Heart left ventricle (tissue), 16 donors: ENCODE results near the gene TIAM2. TPM values are rescaled to one million over a fixed set of nuclear protein-coding genes. Genes with fewer than 3 reads are reported as not detected.

Experiments
- ATAC-seq, 4 donors: fragments of 200-7000 bp; cut with Tn5 transposase; one replicate each; pipeline ENCODE4 v1.9.1; 2020 to 2022; ENCODE audit warnings: moderate library complexity in 4 of 4, mild to moderate bottlenecking in 3 of 4, moderate number of reproducible peaks in 1 of 4
- DNase-seq, 5 donors: peaks; one replicate each; pipeline ENCODE4 v3.0.0-alpha.2; 2020
- H3K27ac ChIP-seq, 12 donors: fragments of 200-600 bp; sonication (generic) in 4 of 12; one replicate each; pipeline versions ENCODE4 v1.5.0 to v1.8.0; 2016 to 2022; ENCODE audit warnings: mild to moderate bottlenecking in 2 of 12
- H3K27me3 ChIP-seq, 9 donors: fragments of 200-600 bp; sonication (generic) in 2 of 9; one replicate each; pipeline versions ENCODE4 v1.5.1 to v1.8.0; 2016 to 2022; ENCODE audit warnings: mild to moderate bottlenecking in 3 of 9
- H3K36me3 ChIP-seq, 9 donors: fragments of 200-600 bp; sonication (generic) in 2 of 9; one replicate each; pipeline versions ENCODE4 v1.5.0 to v1.8.0; 2018 to 2022; ENCODE audit warnings: mild to moderate bottlenecking in 2 of 9
- H3K4me1 ChIP-seq, 12 donors: fragments of 200-600 bp; sonication (generic) in 4 of 12; one replicate each; pipeline versions ENCODE4 v1.5.0 to v1.8.0; 2016 to 2022; ENCODE audit warnings: mild to moderate bottlenecking in 3 of 12
- H3K4me3 ChIP-seq, 12 donors: fragments of 200-600 bp; sonication (generic) in 4 of 12; one replicate each; pipeline versions ENCODE4 v1.5.0 to v1.8.0; 2017 to 2022; ENCODE audit warnings: mild to moderate bottlenecking in 9 of 12, moderate library complexity in 4 of 12
- H3K9me3 ChIP-seq, 12 donors: fragments of 200-600 bp; sonication (generic) in 4 of 12; one replicate each; pipeline versions ENCODE4 v1.5.0 to v1.8.0; 2016 to 2022; ENCODE audit warnings: mild to moderate bottlenecking in 1 of 12
- CTCF ChIP-seq, 12 donors: fragments of 200-600 bp; sonication (generic) in 4 of 12; IDR thresholded peaks; one replicate each; pipeline versions ENCODE4 v1.5.0 to v1.8.0; 2018 to 2022; ENCODE audit warnings: antibody characterized with exemption in 12 of 12, mild to moderate bottlenecking in 5 of 12
- POLR2A ChIP-seq, 2 donors: fragments of 450-650 bp; IDR thresholded peaks; one replicate each; pipeline ENCODE4 v1.6.1; 2017; ENCODE audit warnings: antibody characterized with exemption in 2 of 2, mild to moderate bottlenecking in 2 of 2, moderate library complexity in 2 of 2
- WGBS, 4 donors: extraction: QIAGEN DNeasy Blood & Tissue Kit in 2 of 4; methylation state at CpG; one replicate each; pipeline versions ENCODE4 v1.1.5 to v1.1.7; 2013 to 2018; 5-methylcytosine and 5-hydroxymethylcytosine counted together
- intact Hi-C, 10 donors: fragments of 100-400 bp; cut with DNase I; formaldehyde crosslinking; loops; one replicate each; pipeline versions ENCODE4 v1.11.1 to v1.14.2; 2022
- polyA plus RNA-seq, 2 donors: library from polyadenylated mRNA; stranded (reverse); fragments of 200-250 nt; gene quantifications; one replicate each; pipeline ENCODE4 v1.2.3, GENCODE V29; 2013
- total RNA-seq, 9 donors: library from RNA; depleted of rRNA in 2 of 9; stranded (reverse); fragments of >200 nt in 2 of 9; fragmentation: NEBNext Ultra II Directional in 3 of 9; extraction: Animal tissue kit (Norgen Biotek cat#: 25700) in 3 of 9; gene quantifications; one replicate each; pipeline versions ENCODE4 v1.1.0 to v1.2.4, GENCODE V29; 2016 to 2023
- donor health status: ischemic (EF 13 %, LVEDD 7.1; RV severe dilation, severe dysfunction).
- donor health status: healthy with polysubstance abuse.
- donor health status: DM: no; HTN: yes; CAD: no.
- donor health status: DM: no; HTN: no; CAD: no.
- donor health status: ischemic (EF 25% LVEDD 6.9; RV normal size, moderate dysfunction).
- donor health status: ischemic (EF 25% LVEDD 5.7; RV mildly dilated, moderate dysfunction).
- donor health status: healthy.
- donor health status: DM: yes; HTN: yes; CAD: no.
- donor health status: ischemic (EF 35%, LVEDD 5.7; RV mildly dilated, moderate dysfunction).
- donor health status: nonischemic (EF 11% LVEDD 7.7; RV severe dilation, severe dysfunction).
- donor health status: DM: yes; HTN: yes; CAD: no.
- donor health status: PGD.
- donor health status: ischemic (EF 29% LVEDD 5.4; RV normal size, mild dysfunction).
- donor health status: nonischemic (EF 23%, LVEDD 6.1; RV moderate dilation, normal function).

Gene TIAM2
- total and polyA plus RNA-seq, 11 donors, result 4.6 to 16.5 (median 12.6) TPM

GRCh38 chr6:155001934-155002333 is 6.8 kb downstream of the TIAM2 start:
- 76 to 94% (median 82%) methylated on average over 4 of the region's 4 CpGs for WGBS, 4 donors
- TF ChIP-seq POLR2A (IDR thresholded peaks at IDR 0.05), result no peak
- TF ChIP-seq CTCF (IDR thresholded peaks at IDR 0.05), result no peak
- Histone ChIP-seq H3K36me3 (no peaks in the 10 kb centered on the region), H3K4me3 (no peak overlapping the region), H3K9me3 (no peaks in the 10 kb centered on the region), H3K27ac (no peak overlapping the region), H3K4me1 (peaks cover 0 to 5% (median 0%) of the 10 kb centered on the region in 12 donors), H3K27me3 (peaks cover 0 to 14% (median 0%) of the 10 kb centered on the region in 9 donors)
- DNase-seq (no peak), ATAC-seq (no peak)
- intact Hi-C loops, result no loop called here

GRCh38 chr6:155003476-155003875 is 8.4 kb downstream of the TIAM2 start:
- 42 to 63% (median 49%) methylated on average over 7 of the region's 7 CpGs for WGBS, 4 donors

GRCh38 chr6:155004017-155004416 is 8.9 kb downstream of the TIAM2 start:
- no peak for DNase-seq
- no peak overlapping the region for H3K27ac ChIP-seq
- no peak for ATAC-seq
- intact Hi-C loops, result no loop called here
- H3K9me3 ChIP-seq, result no peaks in the 10 kb centered on the region
- peaks cover 0 to 3% (median 0%) of the 10 kb centered on the region in 9 donors for H3K27me3 ChIP-seq
- TF ChIP-seq POLR2A (IDR thresholded peaks at IDR 0.05), result no peak
- H3K4me1 ChIP-seq, result peaks cover 0 to 5% (median 0%) of the 10 kb centered on the region in 12 donors
- WGBS, 4 donors, result 56 to 100% (median 98%) methylated on average over 3 of the region's 3 CpGs
- H3K4me3 ChIP-seq, result no peak overlapping the region
- H3K36me3 ChIP-seq, result no peaks in the 10 kb centered on the region

More at GRCh38 chr6:155003476-155003875, 8.4 kb downstream of the TIAM2 start:
- Histone ChIP-seq H3K4me3 (no peak overlapping the region), H3K27ac (no peak overlapping the region), H3K36me3 (no peaks in the 10 kb centered on the region), H3K4me1 (peaks cover 0 to 5% (median 0%) of the 10 kb centered on the region in 12 donors), H3K9me3 (no peaks in the 10 kb centered on the region), H3K27me3 (peaks cover 0 to 4% (median 0%) of the 10 kb centered on the region in 9 donors)
- DNase-seq (no peak), ATAC-seq (no peak)
- TF ChIP-seq POLR2A (IDR thresholded peaks at IDR 0.05) (no peak), CTCF (IDR thresholded peaks at IDR 0.05) (no peak)
- intact Hi-C loops, result no loop called here

DNA sequence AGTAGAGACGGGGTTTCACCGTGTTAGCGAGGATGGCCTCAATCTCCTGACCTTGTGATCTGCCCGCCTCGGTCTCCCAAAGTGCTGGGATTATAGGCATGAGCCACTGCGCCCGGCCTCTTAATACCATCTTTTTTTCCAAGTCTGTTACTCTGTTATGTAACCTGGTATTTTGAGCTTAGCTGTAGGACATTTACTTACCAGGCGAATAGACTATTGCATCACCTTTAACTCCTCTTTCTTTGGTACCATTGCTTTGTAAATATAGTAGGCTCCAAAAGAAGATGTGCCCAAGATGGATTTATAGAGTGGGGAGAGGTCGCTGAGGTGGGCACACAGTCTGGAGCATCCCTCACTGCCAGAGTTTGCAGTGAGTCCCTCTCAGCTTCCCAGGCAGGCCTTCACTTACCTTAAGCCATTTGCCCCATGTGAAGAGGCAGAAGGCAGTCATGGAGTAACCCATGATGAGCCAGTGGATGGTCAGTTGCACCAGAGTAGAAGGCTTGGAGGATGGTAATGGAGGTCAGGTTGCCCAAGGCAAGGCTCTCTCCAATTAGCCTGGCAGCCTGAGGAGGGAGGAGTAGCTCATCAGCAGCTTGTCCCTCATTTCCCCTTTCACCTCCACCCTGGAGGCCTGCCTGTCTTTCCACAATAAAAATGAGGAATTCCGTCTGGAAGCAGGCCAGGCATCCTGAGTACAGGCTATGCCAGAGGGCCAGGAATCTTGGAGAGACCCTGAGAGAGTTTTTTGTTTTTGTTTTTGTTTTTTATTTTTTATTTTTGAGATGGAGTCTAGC is 9.7 kb downstream of the TIAM2 start:
- Histone ChIP-seq H3K9me3 (no peaks in the 10 kb centered on the region), H3K36me3 (no peaks in the 10 kb centered on the region), H3K27me3 (peaks cover 0 to under 1% (median 0%) of the 10 kb centered on the region in 9 donors), H3K4me1 (peaks cover 0 to 5% (median 0%) of the 10 kb centered on the region in 12 donors), H3K27ac (no peak overlapping the region), H3K4me3 (no peak overlapping the region)
- no peak for TF ChIP-seq CTCF (IDR thresholded peaks at IDR 0.05)
- TF ChIP-seq POLR2A (IDR thresholded peaks at IDR 0.05), result no peak
- intact Hi-C loops, result no loop called here
- 93 to 96% (median 95%) methylated on average over 10 of the region's 10 CpGs for WGBS, 4 donors
- no peak for ATAC-seq
- DNase-seq, result no peak
